Hepatocyte (in vitro differentiated cells): ENCODE measurements around the gene TET2. TPM values are rescaled to one million over a fixed set of nuclear protein-coding genes. Genes with fewer than 3 reads are reported as not detected.

Experiments used
- DNase-seq: peaks from one replicate; pipeline ENCODE4 v3.0.0-alpha.2; 2016; ENCODE audit warnings: low spot score
- H2AFZ ChIP-seq: fragments of 200-600 bp; sonication (generic); 2 replicates; pipeline ENCODE4 v1.6.0; 2016; ENCODE audit warnings: antibody characterized with exemption, mild to moderate bottlenecking
- H3K27ac ChIP-seq: fragments of 200-600 bp; sonication (generic); 2 replicates; pipeline ENCODE4 v1.5.1; 2016; ENCODE audit warnings: mild to moderate bottlenecking
- H3K27me3 ChIP-seq: fragments of 200-600 bp; sonication (generic); 2 replicates; pipeline ENCODE4 v1.6.1; 2016
- H3K36me3 ChIP-seq: fragments of 200-600 bp; sonication (generic); replicated peaks from 2 replicates; pipeline ENCODE4 v1.5.1; 2016; ENCODE audit warnings: low read depth; ENCODE audit not compliant: insufficient read depth
- H3K4me1 ChIP-seq: fragments of 200-600 bp; sonication (generic); 2 replicates; pipeline ENCODE4 v1.5.1; 2016; ENCODE audit warnings: mild to moderate bottlenecking, moderate library complexity; ENCODE audit not compliant: insufficient read depth
- H3K4me2 ChIP-seq: fragments of 200-600 bp; sonication (generic); 2 replicates; pipeline ENCODE4 v1.6.0; 2016
- H3K4me3 ChIP-seq: fragments of 200-600 bp; sonication (generic); 2 replicates; pipeline ENCODE4 v1.5.1; 2016; ENCODE audit warnings: mild to moderate bottlenecking
- H3K79me2 ChIP-seq: fragments of 200-600 bp; sonication (generic); 2 replicates; pipeline ENCODE4 v1.6.0; 2017; ENCODE audit warnings: mild to moderate bottlenecking
- H3K9me2 ChIP-seq: fragments of 200-600 bp; sonication (generic); replicated peaks from 2 replicates; pipeline ENCODE4 v1.6.0; 2017; ENCODE audit warnings: mild to moderate bottlenecking; ENCODE audit not compliant: insufficient read depth
- H3K9me3 ChIP-seq: fragments of 200-600 bp; sonication (generic); 2 replicates; pipeline ENCODE4 v1.5.1; 2016; ENCODE audit warnings: low read depth, mild to moderate bottlenecking
- H4K20me1 ChIP-seq: fragments of 200-600 bp; sonication (generic); 2 replicates; pipeline ENCODE4 v1.6.0; 2016; ENCODE audit warnings: mild to moderate bottlenecking; ENCODE audit not compliant: insufficient read depth, poor library complexity, severe bottlenecking
- CTCF ChIP-seq: fragments of 200-600 bp; sonication (generic); IDR thresholded peaks from 2 replicates; pipeline ENCODE4 v1.5.1; 2016; ENCODE audit warnings: antibody characterized with exemption, mild to moderate bottlenecking; ENCODE audit not compliant: poor library complexity
- EZH2 ChIP-seq: fragments of 200-600 bp; sonication (generic); IDR thresholded peaks from 2 replicates; pipeline ENCODE4 v1.6.1; 2016; ENCODE audit warnings: antibody characterized with exemption, mild to moderate bottlenecking, borderline replicate concordance
- EZH2phosphoT487 ChIP-seq: fragments of 200-600 bp; sonication (generic); IDR thresholded peaks from one replicate; pipeline ENCODE4 v1.6.1; 2018; ENCODE audit warnings: antibody characterized with exemption, mild to moderate bottlenecking, low read depth, moderate library complexity; ENCODE audit not compliant: unreplicated experiment, severe bottlenecking
- WGBS: methylation state at CpG from one replicate; pipeline ENCODE4 v1.1.6; 2016; ENCODE audit warnings: low lambda C conversion rate; ENCODE audit errors: missing lambda C conversion rate; 5-methylcytosine and 5-hydroxymethylcytosine counted together
- polyA plus RNA-seq: library from polyadenylated mRNA; unstranded; fragments of >200 nt; fragmentation: Nextera tagmentation; extraction: Ambion mirVana; gene quantifications from 2 replicates; pipeline ENCODE4 v1.2.1, GENCODE V29; 2016
- total RNA-seq: library from RNA; depleted of rRNA; stranded (reverse); fragments of >200 nt; gene quantifications from 2 replicates; pipeline ENCODE4 v1.2.3, GENCODE V29; 2014

Gene TET2
- total and polyA plus RNA-seq, 2 experiments from 2014 or later, result 5.5 to 15.5 TPM

GRCh38 chr4:105140684-105141490 is 5.8 kb upstream of the TET2 start:
- Histone ChIP-seq H3K27ac (no peak overlapping the region), H3K36me3 (no peaks in the 10 kb centered on the region), H2AFZ (no peak overlapping the region), H3K4me3 (no peak overlapping the region), H3K27me3 (no peaks in the 10 kb centered on the region), H4K20me1 (no peaks in the 10 kb centered on the region), H3K4me2 (no peak overlapping the region), H3K79me2 (no peaks in the 10 kb centered on the region), H3K4me1 (no peaks in the 10 kb centered on the region), H3K9me3 (no peaks in the 10 kb centered on the region), H3K9me2 (no peaks in the 10 kb centered on the region)
- DNase-seq, result peak; percentile 57
- WGBS, result 16% methylated on average over 7 of the region's 7 CpGs
- TF ChIP-seq EZH2, result no peak
- TF ChIP-seq CTCF, result peak; percentile 68
- no peak for TF ChIP-seq EZH2phosphoT487

GRCh38 chr4:105145156-105145902 is 1.3 kb upstream of the TET2 start:
- no peaks in the 10 kb centered on the region for H3K36me3 ChIP-seq
- peak overlapping the region; percentile 96 for H3K4me3 ChIP-seq
- no peak overlapping the region for H3K27ac ChIP-seq
- H3K4me1 ChIP-seq, result peaks cover 8% of the 10 kb centered on the region
- TF ChIP-seq CTCF (no peak), EZH2 (no peak), EZH2phosphoT487 (no peak)
- WGBS, result 30% methylated on average over 21 of the region's 21 CpGs
- no peaks in the 10 kb centered on the region for H3K9me3 ChIP-seq
- DNase-seq, result peak; percentile 7
- peak overlapping the region; percentile 84 for H3K4me2 ChIP-seq
- H4K20me1 ChIP-seq, result peaks cover 16% of the 10 kb centered on the region
- H3K9me2 ChIP-seq, result no peaks in the 10 kb centered on the region
- H3K27me3 ChIP-seq, result no peaks in the 10 kb centered on the region
- H2AFZ ChIP-seq, result peak overlapping the region; percentile 99
- peaks cover 34% of the 10 kb centered on the region for H3K79me2 ChIP-seq

- Histone ChIP-seq H3K9me2 (no peaks in the 10 kb centered on the region), H3K27ac (no peak overlapping the region), H3K27me3 (no peaks in the 10 kb centered on the region), H3K9me3 (no peaks in the 10 kb centered on the region), H3K79me2 (peaks cover 39% of the 10 kb centered on the region), H3K4me2 (peak overlapping the region; percentile 84), H4K20me1 (peaks cover 22% of the 10 kb centered on the region), H3K4me3 (peak overlapping the region; percentile 96), H2AFZ (peak overlapping the region; percentile 99), H3K4me1 (peaks cover 8% of the 10 kb centered on the region), H3K36me3 (no peaks in the 10 kb centered on the region)
- DNase-seq, result peak; percentile 32
- under 1% methylated on average over 14 of the region's 25 CpGs for WGBS
- TF ChIP-seq CTCF (no peak), EZH2 (no peak), EZH2phosphoT487 (no peak)
Observed at GRCh38 chr4:105145903-105146275, 787 bp upstream of the TET2 start.
